T-cell (primary cell): ENCODE data around the gene MRFAP1L1. TPM values are rescaled to one million over a fixed set of nuclear protein-coding genes. Genes with fewer than 3 reads are reported as not detected.

Experiments used
- ATAC-seq, 4 experiments: fragments of 200-7000 bp in 3 of 4; fragments of 150-1000 bp in 1 of 4; cut with Tn5 transposase; replicated peaks in 1 of 4; 1 replicate in 3 of 4; 2 replicates in 1 of 4; pipeline ENCODE4 v1.10.0; 2021; ENCODE audit warnings: moderate library complexity in 3 of 4, mild to moderate bottlenecking in 2 of 4, moderate number of reproducible peaks in 1 of 4
- CTCF ChIA-PET, 2 donors: fragments of 300-600 bp; sonication (Branson Sonifier 250); formaldehyde crosslinking; loops; one replicate each; lab custom pipeline; 2022; ENCODE audit warnings: antibody characterized with exemption in 2 of 2; lab: Charles Lee
- POLR2A ChIA-PET, 2 donors: fragments of 300-600 bp; sonication (Branson Sonifier 250); formaldehyde crosslinking; loops; one replicate each; lab custom pipeline; 2022; ENCODE audit warnings: antibody characterized with exemption in 2 of 2; lab: Charles Lee
- DNase-seq, 35 experiments: peaks; one replicate each; pipeline versions ENCODE4 v3.0.0 to v3.0.0-alpha.2; 2013 to 2023
- H3K27ac ChIP-seq: one replicate; pipeline ENCODE4 v1.5.1; 2013; ENCODE audit warnings: low read length
- H3K27me3 ChIP-seq, 2 experiments: replicated peaks in 1 of 2; 1 replicate in 1 of 2; 2 replicates in 1 of 2; pipeline versions ENCODE4 v1.6.1 to v1.7.0; 2013; ENCODE audit warnings: low read length in 1 of 2, mixed read lengths in 1 of 2; ENCODE audit not compliant: control insufficient read depth in 2 of 2, insufficient read depth in 2 of 2; ENCODE audit errors: extremely low read depth in 1 of 2
- H3K36me3 ChIP-seq, 2 donors: 1 replicate in 1 of 2; 2 replicates in 1 of 2; pipeline versions ENCODE4 v1.6.1 to v1.7.0; 2013; ENCODE audit warnings: low read length in 1 of 2; ENCODE audit not compliant: control insufficient read depth in 2 of 2, insufficient read depth in 1 of 2; ENCODE audit errors: extremely low read depth in 1 of 2
- H3K4me1 ChIP-seq, 2 experiments: 1 replicate in 1 of 2; 2 replicates in 1 of 2; pipeline versions ENCODE4 v1.6.1 to v1.7.0; 2013; ENCODE audit warnings: low read length in 2 of 2, mixed read lengths in 1 of 2; ENCODE audit not compliant: insufficient read depth in 2 of 2, control insufficient read depth in 1 of 2; ENCODE audit errors: extremely low read depth in 1 of 2
- H3K4me3 ChIP-seq, 2 donors: 1 replicate in 1 of 2; 2 replicates in 1 of 2; pipeline versions ENCODE4 v1.5.1 to v1.7.0; 2013; ENCODE audit warnings: mild to moderate bottlenecking in 2 of 2, low read length in 1 of 2, moderate library complexity in 1 of 2; ENCODE audit not compliant: control insufficient read depth in 1 of 2; ENCODE audit errors: extremely low read depth in 1 of 2
- H3K9me3 ChIP-seq: 2 replicates; pipeline ENCODE4 v1.7.0; 2013
- H3K27ac Mint-ChIP-seq, 2 donors: one replicate each; pipeline ENCODE4 v1.8.0; 2020 to 2021; ENCODE audit warnings: mild to moderate bottlenecking in 2 of 2, mixed read lengths in 2 of 2
- H3K27me3 Mint-ChIP-seq, 2 donors: one replicate each; pipeline ENCODE4 v1.8.0; 2021 to 2022; ENCODE audit warnings: mixed read lengths in 2 of 2
- H3K36me3 Mint-ChIP-seq: one replicate; pipeline ENCODE4 v1.8.0; 2021; ENCODE audit warnings: mixed read lengths
- H3K4me1 Mint-ChIP-seq, 3 donors: one replicate each; pipeline ENCODE4 v1.8.0; 2020 to 2022; ENCODE audit warnings: mixed read lengths in 3 of 3, mild to moderate bottlenecking in 1 of 3
- H3K4me3 Mint-ChIP-seq, 3 donors: one replicate each; pipeline ENCODE4 v1.8.0; 2020 to 2022; ENCODE audit warnings: mild to moderate bottlenecking in 3 of 3, mixed read lengths in 3 of 3, moderate library complexity in 3 of 3
- H3K9me3 Mint-ChIP-seq, 3 donors: one replicate each; pipeline ENCODE4 v1.8.0; 2020 to 2022; ENCODE audit warnings: mixed read lengths in 3 of 3
- WGBS: methylation state at CpG from one replicate; pipeline ENCODE4 v1.1.5; 2013; ENCODE audit warnings: missing lambda C conversion rate; ENCODE audit not compliant: insufficient coverage; 5-methylcytosine and 5-hydroxymethylcytosine counted together
- total RNA-seq, 35 experiments: library from RNA in 6 of 35; stranded (reverse) in 6 of 35; fragments of 120-200 nt in 1 of 35; gene quantifications; one replicate each; pipeline versions ENCODE4 v1.2.1 to v1.2.4 and lab custom pipeline; 2013 to 2026

MRFAP1L1 gene
- total RNA-seq, 5 donors from 2014 or later (not counting 1 experiment from before 2014, with no cell fraction given) = 28.8 to 121 (median 112) TPM

GRCh38 chr4:6701371-6701770, 8.3 kb downstream of the MRFAP1L1 start:
- H3K4me1 Mint-ChIP-seq = peaks cover 59 to 77% (median 69%) of the 10 kb centered on the region in 3 donors
- 74% methylated on average over 6 of the region's 13 CpGs for WGBS
- H3K27ac Mint-ChIP-seq = peak overlapping the region in 1 of 2 donors; percentile 15
- no peaks in the 10 kb centered on the region for H3K9me3 ChIP-seq
- peak in 13 of 35 experiments; percentile 15 to 65 (median 37) for DNase-seq
- no peak overlapping the region for H3K4me3 Mint-ChIP-seq
- peaks cover 45% of the 10 kb centered on the region for H3K36me3 Mint-ChIP-seq
- no peak for ATAC-seq
- ChIA-PET CTCF (interaction anchor here (0.7 to 1.8 kb wide), 6 partner anchors 8 to 39 kb away, joined by 3 to 18 read pairs (median 4); partner anchors contain the start of gene MRFAP1L1 (in 1 of the 2)), POLR2A (no interaction called here)
- no peaks in the 10 kb centered on the region for H3K27me3 Mint-ChIP-seq
- H3K36me3 ChIP-seq = peaks cover 0 to 25% of the 10 kb centered on the region in 2 donors
- H3K4me1 ChIP-seq = peaks cover 39 to 43% of the 10 kb centered on the region in 2 experiments
- H3K4me3 ChIP-seq = no peak overlapping the region
- no peaks in the 10 kb centered on the region for H3K27me3 ChIP-seq
- no peak overlapping the region for H3K27ac ChIP-seq
- no peaks in the 10 kb centered on the region for H3K9me3 Mint-ChIP-seq

DNA sequence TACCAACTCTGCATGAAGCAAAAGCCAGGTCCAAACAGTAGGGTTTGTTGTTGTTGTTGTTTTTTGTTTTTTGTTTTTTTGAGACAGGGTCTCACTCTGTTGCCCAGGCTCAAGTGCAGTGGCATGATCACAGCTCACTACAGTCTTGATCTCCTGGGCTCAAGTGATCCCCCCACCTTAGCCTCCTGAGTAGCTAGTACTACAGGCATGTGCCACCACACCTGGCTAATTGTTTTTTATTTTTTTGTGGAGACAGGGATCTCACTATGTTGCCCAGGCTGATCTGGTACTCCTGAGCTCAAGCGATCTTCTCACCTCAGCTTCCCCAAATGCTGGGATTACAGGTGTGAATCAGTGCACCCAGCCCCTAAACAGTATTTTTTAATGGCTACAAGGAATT, 9.8 kb downstream of the MRFAP1L1 start:
- Histone ChIP-seq H3K36me3 (peaks cover 0 to 19% of the 10 kb centered on the region in 2 donors), H3K9me3 (no peaks in the 10 kb centered on the region), H3K27ac (peak overlapping the region; percentile 64), H3K27me3 (no peaks in the 10 kb centered on the region), H3K4me1 (peaks cover 44 to 56% of the 10 kb centered on the region in 2 experiments), H3K4me3 (no peak overlapping the region)
- no peaks in the 10 kb centered on the region for H3K27me3 Mint-ChIP-seq
- DNase-seq (no peak), ATAC-seq (no peak)
- peaks cover 34% of the 10 kb centered on the region for H3K36me3 Mint-ChIP-seq
- H3K4me1 Mint-ChIP-seq = peaks cover 58 to 77% (median 68%) of the 10 kb centered on the region in 3 donors
- POLR2A ChIA-PET = interaction anchor here in 1 of 2 donors (0.8 to 1.1 kb wide), 3 partner anchors 17 to 25 kb away, joined by 3 read pairs; no protein-coding TSS in a partner anchor
- no CpG with 5 or more reads among the region's 1 CpG for WGBS
- H3K4me3 Mint-ChIP-seq = peak overlapping the region in 2 of 3 donors; percentile 2 to 62
- CTCF ChIA-PET = interaction anchor here (1.0 to 2.1 kb wide), 4 partner anchors 19 to 25 kb away, joined by 3 to 13 read pairs (median 4); a partner anchor contains a TSS
- H3K9me3 Mint-ChIP-seq = no peaks in the 10 kb centered on the region
- H3K27ac Mint-ChIP-seq = peak overlapping the region; percentile 95 to 97

GRCh38 chr4:6699388-6699787, 10.3 kb downstream of the MRFAP1L1 start:
- Histone ChIP-seq H3K27ac (peak overlapping the region; percentile 64), H3K4me1 (peaks cover 45 to 61% of the 10 kb centered on the region in 2 experiments)

DNA sequence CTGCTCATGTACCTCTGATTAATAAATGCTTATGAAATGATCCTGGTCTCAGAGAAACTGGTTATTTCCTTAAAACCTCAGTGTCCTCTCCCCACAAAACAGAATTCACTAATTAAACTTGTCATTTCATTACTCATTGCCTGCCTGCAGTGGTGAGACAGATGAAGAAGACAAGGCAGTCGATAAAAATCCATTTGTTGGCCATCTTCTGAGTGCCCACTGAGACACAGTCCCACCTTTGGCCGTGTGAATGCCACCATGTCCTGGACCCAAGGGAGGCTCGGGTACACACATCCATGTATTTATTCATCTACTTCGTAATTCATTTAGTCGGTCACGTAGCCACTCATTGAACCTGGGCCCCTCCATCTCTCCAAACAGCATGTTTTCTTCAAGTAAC, 12.5 kb downstream of the MRFAP1L1 start:
- Histone ChIP-seq H3K36me3 (peaks cover 0 to 9% of the 10 kb centered on the region in 2 donors), H3K27me3 (no peaks in the 10 kb centered on the region), H3K4me1 (peaks cover 67 to 84% of the 10 kb centered on the region in 2 experiments), H3K4me3 (no peak overlapping the region), H3K9me3 (no peaks in the 10 kb centered on the region), H3K27ac (peak overlapping the region; percentile 87)
- H3K36me3 Mint-ChIP-seq = peaks cover 14% of the 10 kb centered on the region
- peak overlapping the region in 1 of 3 donors; percentile 65 for H3K4me3 Mint-ChIP-seq
- H3K27ac Mint-ChIP-seq = peak overlapping the region; percentile 95 to 97
- H3K9me3 Mint-ChIP-seq = no peaks in the 10 kb centered on the region
- ATAC-seq (no peak), DNase-seq (no peak)
- H3K27me3 Mint-ChIP-seq = no peaks in the 10 kb centered on the region
- ChIA-PET POLR2A (interaction anchor here in 1 of 2 donors (1.3 kb wide), 1 partner anchor 23 kb away, joined by 4 read pairs; a partner anchor contains a TSS), CTCF (interaction anchor here (1.4 to 2.2 kb wide), 2 partner anchors 22 kb away, joined by 4 to 37 read pairs; no protein-coding TSS in a partner anchor)
- H3K4me1 Mint-ChIP-seq = peaks cover 69 to 84% (median 77%) of the 10 kb centered on the region in 3 donors
- WGBS = 100% methylated on average over 1 of the region's 6 CpGs

More at GRCh38 chr4:6699388-6699787, 10.3 kb downstream of the MRFAP1L1 start:
- Mint-ChIP-seq H3K4me3 (peak overlapping the region; percentile 2 to 62 (median 5)), H3K27me3 (no peaks in the 10 kb centered on the region), H3K4me1 (peaks cover 58 to 77% (median 68%) of the 10 kb centered on the region in 3 donors), H3K36me3 (peaks cover 28% of the 10 kb centered on the region), H3K27ac (peak overlapping the region; percentile 95 to 97), H3K9me3 (no peaks in the 10 kb centered on the region)
- POLR2A ChIA-PET = interaction anchor here in 1 of 2 donors (0.8 to 1.1 kb wide), 3 partner anchors 17 to 24 kb away, joined by 3 read pairs; no protein-coding TSS in a partner anchor
- DNase-seq (no peak), ATAC-seq (no peak)
- CTCF ChIA-PET = interaction anchor here (0.6 to 2.1 kb wide), 4 partner anchors 24 to 346 kb away, joined by 3 to 13 read pairs (median 3); a partner anchor contains a TSS
- Histone ChIP-seq H3K27me3 (no peaks in the 10 kb centered on the region), H3K4me3 (no peak overlapping the region), H3K9me3 (no peaks in the 10 kb centered on the region), H3K36me3 (peaks cover 0 to 17% of the 10 kb centered on the region in 2 donors)
- 64% methylated on average over 5 of the region's 5 CpGs for WGBS

DNA sequence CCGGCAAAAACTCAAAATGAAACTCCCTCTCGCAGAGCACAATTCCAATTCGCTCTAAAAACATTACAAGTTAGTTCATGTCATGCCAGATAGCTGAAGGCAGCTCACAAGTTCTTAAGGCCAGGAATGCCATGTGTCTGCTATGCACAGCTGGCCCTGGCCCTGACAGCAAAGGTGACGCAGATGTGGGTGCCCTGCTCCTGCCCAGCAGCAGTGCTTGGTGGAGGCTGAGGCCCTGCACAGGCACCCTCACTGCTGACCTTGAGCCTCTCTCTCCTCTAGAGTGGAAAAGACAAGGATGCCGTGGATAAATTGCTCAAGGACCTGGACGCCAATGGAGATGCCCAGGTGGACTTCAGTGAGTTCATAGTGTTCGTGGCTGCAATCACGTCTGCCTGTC, 13.1 kb downstream of the MRFAP1L1 start:
- peaks cover 14% of the 10 kb centered on the region for H3K36me3 Mint-ChIP-seq
- Histone ChIP-seq H3K27me3 (no peaks in the 10 kb centered on the region), H3K27ac (peak overlapping the region; percentile 87), H3K9me3 (no peaks in the 10 kb centered on the region), H3K4me1 (peaks cover 69 to 88% of the 10 kb centered on the region in 2 experiments), H3K36me3 (peaks cover 0 to 8% of the 10 kb centered on the region in 2 donors), H3K4me3 (peak overlapping the region in 1 of 2 donors; percentile 17)
- no peaks in the 10 kb centered on the region for H3K9me3 Mint-ChIP-seq
- peak overlapping the region; percentile 95 to 97 for H3K27ac Mint-ChIP-seq
- H3K4me3 Mint-ChIP-seq = peak overlapping the region; percentile 43 to 65 (median 49)
- peaks cover 69 to 83% (median 79%) of the 10 kb centered on the region in 3 donors for H3K4me1 Mint-ChIP-seq
- H3K27me3 Mint-ChIP-seq = no peaks in the 10 kb centered on the region
- ChIA-PET CTCF (interaction anchor here (1.4 to 2.2 kb wide), 4 partner anchors 10 to 23 kb away, joined by 4 to 37 read pairs (median 4); no protein-coding TSS in a partner anchor), POLR2A (interaction anchor here in 1 of 2 donors (0.5 to 1.3 kb wide), 2 partner anchors 22 to 57 kb away, joined by 4 to 9 read pairs; a partner anchor contains a TSS)
- 35% methylated on average over 8 of the region's 8 CpGs for WGBS
- peak; percentile 44 to 72 (median 54) for ATAC-seq
- peak in 2 of 35 experiments; percentile 20 to 38 for DNase-seq
